Measurements from ENCODE around the gene BCKDHB. TPM values are rescaled to one million over a fixed set of nuclear protein-coding genes. Genes with fewer than 3 reads are reported as not detected.
A peak's percentile ranks its signal among the peaks of the same experiment; 100 is the strongest.
"Not testable (repeated sequence)": the region's sequence is repeated elsewhere in the genome, so short reads cannot be mapped to it uniquely, and the experiment has no call there.

Gene BCKDHB
- total RNA-seq, 1 experiment from 2014 or later, result 12.5 TPM

- no peak for DNase-seq (ENCODE audit: low read depth)
Observed at GRCh38 chr6:80259118-80259517, 152.6 kb downstream of the BCKDHB start.

GRCh38 chr6:80263585-80263984 lies 157.1 kb downstream of the BCKDHB start:
- DNase-seq (ENCODE audit: low read depth), result no peak

GRCh38 chr6:80268865-80269730 lies 162.6 kb downstream of the BCKDHB start:
- no peak for DNase-seq (ENCODE audit: low read depth)

- DNase-seq (ENCODE audit: low read depth), result no peak
Observed at GRCh38 chr6:80271074-80271473, 164.6 kb downstream of the BCKDHB start.

- DNase-seq (ENCODE audit: low read depth), result no peak
Observed at GRCh38 chr6:80272988-80273387, 166.5 kb downstream of the BCKDHB start.

GRCh38 chr6:80276861-80277260 lies 170.4 kb downstream of the BCKDHB start:
- DNase-seq (ENCODE audit: low read depth), result no peak

- DNase-seq (ENCODE audit: low read depth), result no peak
Observed at GRCh38 chr6:80277501-80277900, 171.0 kb downstream of the BCKDHB start.

- peak; percentile 8 for DNase-seq (ENCODE audit: low read depth)
Observed at GRCh38 chr6:80280262-80281010, 174.0 kb downstream of the BCKDHB start.

- no peak for DNase-seq (ENCODE audit: low read depth)
Observed at GRCh38 chr6:80282913-80283554, 176.6 kb downstream of the BCKDHB start.

- no peak for DNase-seq (ENCODE audit: low read depth)
Observed at GRCh38 chr6:80287112-80287511, 180.6 kb downstream of the BCKDHB start.

- DNase-seq (ENCODE audit: low read depth), result no peak
Observed at GRCh38 chr6:80287607-80288006, 181.1 kb downstream of the BCKDHB start.

GRCh38 chr6:80289727-80290126 lies 183.3 kb downstream of the BCKDHB start:
- no peak for DNase-seq (ENCODE audit: low read depth)

- DNase-seq (ENCODE audit: low read depth), result not testable (repeated sequence)
Observed at GRCh38 chr6:80294531-80294930, 188.1 kb downstream of the BCKDHB start.

- DNase-seq (ENCODE audit: low read depth), result no peak
Observed at GRCh38 chr6:80302716-80303115, 196.2 kb downstream of the BCKDHB start.

GRCh38 chr6:80304014-80304413 lies 197.5 kb downstream of the BCKDHB start:
- DNase-seq (ENCODE audit: low read depth), result no peak

- no peak for DNase-seq (ENCODE audit: low read depth)
Observed at GRCh38 chr6:80314531-80314930, 208.1 kb downstream of the BCKDHB start.

- DNase-seq (ENCODE audit: low read depth), result no peak
Observed at GRCh38 chr6:80316686-80317231, 210.3 kb downstream of the BCKDHB start.

- DNase-seq (ENCODE audit: low read depth), result no peak
Observed at GRCh38 chr6:80319196-80319595, 212.7 kb downstream of the BCKDHB start.

- no peak for DNase-seq (ENCODE audit: low read depth)
Observed at GRCh38 chr6:80321011-80321410, 214.5 kb downstream of the BCKDHB start.

- DNase-seq (ENCODE audit: low read depth), result no peak
Observed at GRCh38 chr6:80325742-80326141, 219.3 kb downstream of the BCKDHB start.

- no peak for DNase-seq (ENCODE audit: low read depth)
Observed at GRCh38 chr6:80328652-80329051, 222.2 kb downstream of the BCKDHB start.

- no peak for DNase-seq (ENCODE audit: low read depth)
Observed at GRCh38 chr6:80329496-80329895, 223.0 kb downstream of the BCKDHB start.
